IMR-90 (cell line): ENCODE results near the gene RHPN2. TPM values are rescaled to one million over a fixed set of nuclear protein-coding genes. Genes with fewer than 3 reads are reported as not detected.
"Not testable (repeated sequence)": the region's sequence is repeated elsewhere in the genome, so short reads cannot be mapped to it uniquely, and the experiment has no call there.

Experiments used
- ATAC-seq: fragments of 200-7000 bp; cut with Tn5 transposase; 2 replicates; pipeline ENCODE4 v1.9.1; 2020; ENCODE audit warnings: low read depth, mild to moderate bottlenecking, moderate library complexity
- BruUV-seq: library from RNA; stranded (reverse); fragments of 400-500 nt; replicated peaks from 2 replicates; lab custom pipeline; 2021; lab: Mats Ljungman, UMichigan
- CTCF ChIA-PET: fragments of 300-600 bp; formaldehyde crosslinking; extraction: SDS; loops from one replicate; lab custom pipeline; 2021; ENCODE audit warnings: antibody characterized with exemption; lab: Yijun Ruan, JAX
- POLR2A ChIA-PET: fragments of 300-600 bp; sonication (Branson Sonifier 250); formaldehyde crosslinking; loops from one replicate; lab custom pipeline; 2022; ENCODE audit warnings: antibody characterized with exemption; ENCODE audit not compliant: unreplicated experiment; lab: Charles Lee
- DNase-seq: peaks from one replicate; pipeline ENCODE4 v3.0.0; 2013
- H2AFZ ChIP-seq: replicated peaks from 2 replicates; pipeline ENCODE3; 2013; ENCODE audit warnings: low read length, mild to moderate bottlenecking; ENCODE audit not compliant: poor library complexity
- H2AK5ac ChIP-seq: 2 replicates; pipeline ENCODE4 v1.6.1; 2013; ENCODE audit warnings: low read depth, low read length, inconsistent platforms
- H2AK9ac ChIP-seq: replicated peaks from 2 replicates; pipeline ENCODE3; 2013; ENCODE audit warnings: mild to moderate bottlenecking, low read depth, low read length, moderate library complexity; ENCODE audit not compliant: poor library complexity
- H2BK120ac ChIP-seq: 2 replicates; pipeline ENCODE4 v1.6.1; 2013; ENCODE audit warnings: low read depth, low read length, inconsistent platforms
- H2BK15ac ChIP-seq: 3 replicates; pipeline ENCODE4 v1.6.1; 2013; ENCODE audit warnings: low read depth, low read length, inconsistent platforms
- H2BK20ac ChIP-seq: 2 replicates; pipeline ENCODE4 v1.6.1; 2013; ENCODE audit warnings: low read depth, mild to moderate bottlenecking, inconsistent platforms, low read length, moderate library complexity
- H2BK5ac ChIP-seq: 2 replicates; pipeline ENCODE4 v1.6.1; 2013; ENCODE audit warnings: mild to moderate bottlenecking, low read depth, low read length, inconsistent platforms; ENCODE audit not compliant: poor library complexity, severe bottlenecking
- H3K14ac ChIP-seq: replicated peaks from 2 replicates; pipeline ENCODE4 v1.6.1; 2013; ENCODE audit warnings: low read depth, low read length, inconsistent platforms
- H3K18ac ChIP-seq: 2 replicates; pipeline ENCODE4 v1.6.1; 2013; ENCODE audit warnings: low read depth, low read length, control low read depth
- H3K23ac ChIP-seq: 2 replicates; pipeline ENCODE4 v1.6.1; 2013; ENCODE audit warnings: low read depth, low read length, inconsistent platforms
- H3K27ac ChIP-seq: 2 replicates; pipeline ENCODE4 v1.5.1; 2013; ENCODE audit warnings: mild to moderate bottlenecking, control low read depth, low read length; ENCODE audit not compliant: insufficient read depth
- H3K27me3 ChIP-seq: 2 replicates; pipeline ENCODE4 v1.6.1; 2013; ENCODE audit warnings: low read length; ENCODE audit not compliant: control insufficient read depth, insufficient read depth
- H3K36me3 ChIP-seq: 2 replicates; pipeline ENCODE4 v1.6.1; 2013; ENCODE audit warnings: low read length, mixed read lengths; ENCODE audit not compliant: control insufficient read depth, insufficient read depth
- H3K4ac ChIP-seq: 2 replicates; pipeline ENCODE4 v1.6.1; 2013; ENCODE audit warnings: low read depth, low read length, inconsistent platforms
- H3K4me1 ChIP-seq: 2 replicates; pipeline ENCODE4 v1.6.1; 2013; ENCODE audit warnings: low read length, mixed read lengths; ENCODE audit not compliant: control insufficient read depth, insufficient read depth
- H3K4me2 ChIP-seq: 2 replicates; pipeline ENCODE4 v1.6.1; 2013; ENCODE audit warnings: low read depth, mild to moderate bottlenecking, control low read depth, low read length, moderate library complexity
- H3K4me3 ChIP-seq: 2 replicates; pipeline ENCODE4 v1.5.1; 2013; ENCODE audit warnings: low read depth, mild to moderate bottlenecking, control low read depth, low read length, moderate library complexity; ENCODE audit not compliant: insufficient read depth
- H3K56ac ChIP-seq: 2 replicates; pipeline ENCODE4 v1.6.1; 2013; ENCODE audit warnings: low read length, inconsistent platforms; ENCODE audit not compliant: insufficient read depth; ENCODE audit errors: extremely low read depth
- H3K79me1 ChIP-seq, 2 experiments: 2 replicates each; pipeline ENCODE4 v1.6.1; 2013; ENCODE audit warnings: low read length in 2 of 2, inconsistent platforms in 1 of 2, low read depth in 1 of 2
- H3K9ac ChIP-seq: 2 replicates; pipeline ENCODE4 v1.6.1; 2013; ENCODE audit warnings: low read depth, low read length, control low read depth
- H3K9me1 ChIP-seq: 2 replicates; pipeline ENCODE4 v1.6.1; 2013; ENCODE audit warnings: low read length, inconsistent platforms; ENCODE audit not compliant: insufficient read depth
- H3K9me3 ChIP-seq: 2 replicates; pipeline ENCODE4 v1.6.1; 2013; ENCODE audit warnings: low read length; ENCODE audit not compliant: control insufficient read depth, insufficient read depth
- H4K20me1 ChIP-seq: 2 replicates; pipeline ENCODE4 v1.6.1; 2013; ENCODE audit warnings: low read length, inconsistent platforms; ENCODE audit not compliant: insufficient read depth
- H4K5ac ChIP-seq: 2 replicates; pipeline ENCODE4 v1.6.1; 2013; ENCODE audit warnings: mild to moderate bottlenecking, low read depth, low read length, control low read depth
- H4K8ac ChIP-seq, 2 experiments: 2 replicates each; pipeline ENCODE4 v1.6.1; 2013; ENCODE audit warnings: low read depth in 2 of 2, low read length in 2 of 2, control low read depth in 1 of 2, inconsistent platforms in 1 of 2
- H4K91ac ChIP-seq: 2 replicates; pipeline ENCODE4 v1.6.1; 2013; ENCODE audit warnings: low read depth, low read length, inconsistent platforms; ENCODE audit not compliant: insufficient read depth
- CEBPB ChIP-seq: IDR thresholded peaks from 2 replicates; pipeline ENCODE4 v1.6.1; 2012; ENCODE audit warnings: low read depth, low read length, improper control_type of control experiment
- WGBS, 2 experiments: methylation state at CpG; one replicate each; pipeline versions ENCODE4 v1.1.5 to v1.1.7; 2013; ENCODE audit warnings: missing lambda C conversion rate in 2 of 2; ENCODE audit not compliant: insufficient read length in 1 of 2; ENCODE audit errors: extremely low coverage in 2 of 2; 5-methylcytosine and 5-hydroxymethylcytosine counted together
- dilution Hi-C: fragments of 300-500 bp; cut with HindIII; formaldehyde crosslinking; loops from one replicate; pipeline ENCODE4 v1.14.3; 2018; ENCODE audit warnings: low sequenced_read_pairs; ENCODE audit not compliant: unreplicated experiment
- in situ Hi-C: fragments of 300-500 bp; cut with MboI; formaldehyde crosslinking; loops from 3 replicates; pipeline ENCODE4 v1.14.3; 2019; ENCODE audit warnings: low sequenced_read_pairs, inconsistent platforms, mixed read lengths
- intact Hi-C: fragments of 100-400 bp; cut with micrococcal nuclease; formaldehyde crosslinking; loops from 2 replicates; pipeline ENCODE4 v1.10.0; 2022
- polyA plus RNA-seq, 3 experiments: library from polyadenylated mRNA; depleted of rRNA; stranded (reverse); fragments of >200 nt; gene quantifications; 2 replicates each; pipeline ENCODE4 v1.2.3, GENCODE V29; 2012; ENCODE audit warnings: low replicate concordance in 1 of 3
- total RNA-seq: library from RNA; depleted of rRNA; stranded (reverse); fragments of >200 nt; gene quantifications from 2 replicates; pipeline ENCODE4 v1.2.3, GENCODE V29; 2012

The RHPN2 gene
- total and polyA plus RNA-seq, 2 of the 4 experiments (the other 2 are of a cell fraction): 2.3 to 4.0 TPM

- H2AFZ ChIP-seq, H3K56ac ChIP-seq, H3K23ac ChIP-seq, H2BK120ac ChIP-seq, in situ Hi-C loops, H2BK5ac ChIP-seq, BruUV-seq, H3K27ac ChIP-seq, dilution Hi-C loops, H4K5ac ChIP-seq, H4K8ac ChIP-seq, H3K4me1 ChIP-seq, H3K18ac ChIP-seq, H2AK5ac ChIP-seq, POLR2A ChIA-PET, H3K14ac ChIP-seq, H3K4me2 ChIP-seq, H3K79me1 ChIP-seq, H3K27me3 ChIP-seq, H3K4me3 ChIP-seq, H2BK15ac ChIP-seq, intact Hi-C loops, H4K20me1 ChIP-seq, H2BK20ac ChIP-seq, H3K9me1 ChIP-seq, H2AK9ac ChIP-seq, H3K9ac ChIP-seq, H3K9me3 ChIP-seq, H3K4ac ChIP-seq, H4K91ac ChIP-seq: not testable (repeated sequence)
- DNase-seq (peak; percentile 53), ATAC-seq (peak; percentile 53)
- WGBS, 2 experiments: 60% methylated on average over 1 of the region's 5 CpGs; no CpG with 5 or more reads in 1 of the 2 experiments
- peaks cover 28% of the 10 kb centered on the region for H3K36me3 ChIP-seq
- CTCF ChIA-PET: interaction anchor here (1.1 kb wide), 1 partner anchor 34 kb away, joined by 3 read pairs; no protein-coding TSS in a partner anchor
- peak; percentile 11; the same call in 1 of the 2 replicates for TF ChIP-seq CEBPB
Observed at GRCh38 chr19:32941273-32941672, 123.4 kb downstream of the RHPN2 start.
